ENCODE measurements around the gene GSTO2.

The GSTO2 gene

DNA sequence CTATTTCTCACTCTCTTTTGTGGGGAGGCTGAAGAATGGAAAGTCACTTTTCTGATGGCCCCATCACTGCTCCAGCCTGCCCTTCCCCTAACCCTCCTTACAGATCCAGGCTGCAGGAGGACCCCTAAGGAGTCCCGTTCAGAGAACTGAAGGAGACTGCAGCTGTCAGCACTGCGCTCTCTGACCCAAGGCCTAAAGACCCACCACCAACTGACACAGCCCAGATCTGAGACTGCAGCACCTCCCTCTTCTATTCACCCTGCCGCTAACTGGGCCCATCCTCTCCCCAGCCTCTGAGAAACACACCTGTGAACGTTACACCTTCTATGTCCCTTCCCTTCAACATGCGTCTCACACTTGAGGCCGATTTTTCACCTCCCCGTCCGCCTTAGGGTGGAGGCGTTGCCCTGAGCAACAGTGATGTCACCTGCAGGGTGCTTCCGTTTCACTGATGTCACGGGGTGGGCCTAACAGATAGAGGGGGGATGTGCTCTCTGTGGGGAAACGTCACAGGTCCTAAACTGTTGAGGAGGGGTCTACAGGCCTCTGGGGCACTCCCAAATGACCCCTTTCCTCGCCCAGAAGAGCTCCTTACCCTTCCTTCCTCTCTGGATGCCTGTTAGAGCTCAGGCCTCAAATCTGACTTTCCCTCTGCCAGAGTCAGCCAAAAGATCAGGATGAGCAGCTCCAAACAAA, 64.2 kb downstream of the GSTO2 start:
- in situ Hi-C loops (cut with HindIII; ENCODE audit: low sequenced_read_pairs), result no loop called here
- H3K4me3 ChIP-seq (ENCODE audit: low read depth, low read length), result no peak overlapping the region
- TF ChIP-seq, protein P1, sequence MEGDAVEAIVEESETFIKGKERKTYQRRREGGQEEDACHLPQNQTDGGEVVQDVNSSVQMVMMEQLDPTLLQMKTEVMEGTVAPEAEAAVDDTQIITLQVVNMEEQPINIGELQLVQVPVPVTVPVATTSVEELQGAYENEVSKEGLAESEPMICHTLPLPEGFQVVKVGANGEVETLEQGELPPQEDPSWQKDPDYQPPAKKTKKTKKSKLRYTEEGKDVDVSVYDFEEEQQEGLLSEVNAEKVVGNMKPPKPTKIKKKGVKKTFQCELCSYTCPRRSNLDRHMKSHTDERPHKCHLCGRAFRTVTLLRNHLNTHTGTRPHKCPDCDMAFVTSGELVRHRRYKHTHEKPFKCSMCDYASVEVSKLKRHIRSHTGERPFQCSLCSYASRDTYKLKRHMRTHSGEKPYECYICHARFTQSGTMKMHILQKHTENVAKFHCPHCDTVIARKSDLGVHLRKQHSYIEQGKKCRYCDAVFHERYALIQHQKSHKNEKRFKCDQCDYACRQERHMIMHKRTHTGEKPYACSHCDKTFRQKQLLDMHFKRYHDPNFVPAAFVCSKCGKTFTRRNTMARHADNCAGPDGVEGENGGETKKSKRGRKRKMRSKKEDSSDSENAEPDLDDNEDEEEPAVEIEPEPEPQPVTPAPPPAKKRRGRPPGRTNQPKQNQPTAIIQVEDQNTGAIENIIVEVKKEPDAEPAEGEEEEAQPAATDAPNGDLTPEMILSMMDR (IDR thresholded peaks at IDR 0.05; ENCODE audit: low read depth, low read length, missing control alignments), result no peak
- no peak for DNase-seq (ENCODE audit: low read depth)

DNA sequence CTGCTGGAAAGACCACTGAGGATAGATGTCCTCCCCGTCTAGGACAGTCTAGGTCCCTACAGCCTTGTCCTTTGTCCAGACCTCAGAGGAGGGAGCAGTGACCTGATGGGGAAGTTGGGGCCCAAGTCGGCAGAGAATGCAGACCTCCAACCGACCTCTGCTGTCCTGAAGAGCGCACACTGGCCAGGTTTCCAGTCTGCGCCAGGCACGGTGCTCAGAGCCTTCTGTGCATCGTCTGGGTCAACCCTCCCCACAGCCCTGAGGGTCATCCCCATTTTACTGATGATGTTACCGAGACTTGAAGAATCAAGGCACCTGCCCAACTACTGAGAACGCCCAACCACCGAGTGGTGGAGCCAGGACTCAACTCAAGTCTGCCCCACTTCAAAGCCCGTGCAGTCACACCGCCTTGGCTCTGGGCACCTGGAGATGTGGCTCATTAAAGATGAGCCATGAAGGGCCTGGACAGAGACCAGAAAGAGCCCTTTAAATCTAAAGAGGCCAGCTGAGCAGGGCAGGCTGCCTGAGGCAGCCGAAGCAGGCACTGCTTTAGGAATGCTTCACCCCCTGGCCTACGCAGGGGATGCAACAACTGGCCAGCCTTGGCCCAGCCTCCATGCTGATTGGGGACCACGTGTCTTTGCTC, 64.9 kb downstream of the GSTO2 start:
- in situ Hi-C loops (cut with HindIII; ENCODE audit: low sequenced_read_pairs), result no loop called here
- TF ChIP-seq, protein P1 (IDR thresholded peaks at IDR 0.05; ENCODE audit: low read depth, low read length, missing control alignments), result no peak
- H3K4me3 ChIP-seq (ENCODE audit: low read depth, low read length), result no peak overlapping the region
- DNase-seq (ENCODE audit: low read depth), result no peak

DNA sequence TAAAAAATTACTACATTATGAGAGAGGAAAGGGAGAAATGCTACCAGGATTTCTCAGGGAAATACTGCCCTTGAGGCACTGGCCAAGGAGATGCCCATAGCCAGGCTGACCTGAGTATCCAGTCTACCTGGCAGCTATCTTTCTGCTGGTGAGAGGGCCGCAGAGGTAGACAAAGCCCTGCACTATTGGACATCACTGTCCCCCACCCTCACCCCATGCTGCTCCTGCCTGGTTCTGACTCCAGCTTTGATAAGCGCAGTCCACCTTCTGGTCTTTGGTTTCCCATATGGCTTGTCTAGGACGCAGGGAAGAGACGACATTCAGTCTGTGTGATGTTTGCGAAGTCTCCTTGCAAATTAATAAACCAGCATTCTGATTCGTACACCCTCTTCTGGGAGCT, 65.6 kb downstream of the GSTO2 start:
- TF ChIP-seq, protein P1 (IDR thresholded peaks at IDR 0.05; ENCODE audit: low read depth, low read length, missing control alignments), result no peak
- no peak overlapping the region for H3K4me3 ChIP-seq (ENCODE audit: low read depth, low read length)
- in situ Hi-C loops (cut with HindIII; ENCODE audit: low sequenced_read_pairs), result no loop called here
- DNase-seq (ENCODE audit: low read depth), result no peak

DNA sequence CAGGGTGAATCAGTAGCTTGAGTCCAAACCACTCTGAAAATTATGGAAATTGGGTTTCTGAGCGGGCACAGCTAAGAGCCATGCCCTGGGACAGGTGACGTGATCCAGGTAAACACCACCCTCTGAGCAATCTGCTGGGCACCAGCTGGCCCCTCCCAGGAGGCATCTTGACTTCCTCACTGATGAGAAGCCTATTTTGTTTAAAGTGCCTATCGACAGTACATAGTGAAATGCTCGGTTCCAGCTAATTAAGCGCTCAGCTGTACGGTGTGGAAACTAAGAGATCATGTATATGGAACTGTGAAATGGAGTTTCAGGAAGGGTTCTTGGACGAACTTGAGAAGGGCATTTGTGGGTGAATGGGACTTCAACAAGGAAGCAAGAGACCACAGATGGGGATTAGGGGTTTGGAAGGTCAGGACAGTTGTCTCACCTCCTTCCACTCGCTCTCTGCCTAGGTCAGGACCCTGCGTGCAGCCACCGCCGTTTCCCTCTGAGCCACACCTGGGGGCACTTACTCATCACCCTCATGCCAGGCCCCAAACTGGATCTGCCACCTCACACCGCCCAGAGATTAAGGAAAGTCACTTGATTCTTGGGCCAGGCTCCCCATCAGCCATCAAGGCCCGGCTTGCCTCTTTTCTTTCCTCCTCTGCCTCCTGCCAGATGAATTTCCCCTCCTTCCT, 66.1 kb downstream of the GSTO2 start:
- DNase-seq (ENCODE audit: low read depth), result no peak
- no peak overlapping the region for H3K4me3 ChIP-seq (ENCODE audit: low read depth, low read length)
- in situ Hi-C loops (cut with HindIII; ENCODE audit: low sequenced_read_pairs), result no loop called here
- TF ChIP-seq, protein P1 (IDR thresholded peaks at IDR 0.05; ENCODE audit: low read depth, low read length, missing control alignments), result no peak

- peak; percentile 83 for DNase-seq (ENCODE audit: low read depth)
Observed at GRCh38 chr10:104336821-104337467, 68.0 kb downstream of the GSTO2 start.

DNA sequence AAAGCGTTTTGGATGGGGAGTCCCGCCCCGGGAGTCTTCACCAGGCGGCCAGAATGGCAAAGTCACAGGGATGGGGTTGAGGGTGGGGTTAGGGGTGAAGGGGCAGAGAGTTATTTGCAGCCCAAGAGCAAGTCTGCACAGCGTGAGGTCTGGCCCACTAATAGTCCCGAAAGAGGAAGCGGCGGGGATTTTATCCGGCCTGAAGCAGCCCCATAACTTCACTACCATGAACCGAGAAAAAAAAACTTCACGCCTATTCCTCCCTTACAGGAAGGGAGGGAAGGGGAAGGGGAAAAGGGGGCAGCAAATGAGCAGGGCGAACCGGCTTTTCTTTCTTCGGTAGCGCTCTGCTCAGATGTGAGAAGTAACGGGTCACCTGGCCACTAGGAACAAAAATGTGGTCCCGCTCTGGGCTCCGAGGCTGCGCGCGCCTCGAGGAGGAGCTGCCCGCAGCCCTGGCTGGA, 68.6 kb downstream of the GSTO2 start:
- in situ Hi-C loops (cut with HindIII; ENCODE audit: low sequenced_read_pairs), result no loop called here
- peak overlapping the region; percentile 85 for H3K4me3 ChIP-seq (ENCODE audit: low read depth, low read length)
- no peak for DNase-seq (ENCODE audit: low read depth)
- TF ChIP-seq, protein P1 (IDR thresholded peaks at IDR 0.05; ENCODE audit: low read depth, low read length, missing control alignments), result no peak

More at GRCh38 chr10:104336821-104337467, 68.0 kb downstream of the GSTO2 start:
- TF ChIP-seq, protein P1 (IDR thresholded peaks at IDR 0.05; ENCODE audit: low read depth, low read length, missing control alignments), result no peak
- peak overlapping the region; percentile 85 for H3K4me3 ChIP-seq (ENCODE audit: low read depth, low read length)
- in situ Hi-C loops (cut with HindIII; ENCODE audit: low sequenced_read_pairs), result no loop called here
